Fibroblast of the aortic adventitia (primary cell): ENCODE results near the gene SFXN4. TPM values are rescaled to one million over a fixed set of nuclear protein-coding genes. Genes with fewer than 3 reads are reported as not detected.

ENCODE experiments used
- DNase-seq: peaks from one replicate; pipeline ENCODE4 v3.0.0-alpha.2; 2010; ENCODE audit warnings: low read depth
- H3K4me3 ChIP-seq: 2 replicates; pipeline ENCODE4 v1.5.1; 2011; ENCODE audit warnings: low read depth, mild to moderate bottlenecking, control low read depth, low read length, moderate library complexity
- total RNA-seq: library from RNA; depleted of rRNA; stranded (reverse); fragments of >200 nt; gene quantifications from 2 replicates; pipeline ENCODE4 v1.2.3, GENCODE V29; 2012; ENCODE audit warnings: low replicate concordance
- TF ChIP-seq, protein P1 (sequence below): IDR thresholded peaks from 2 replicates; pipeline ENCODE4 v1.5.1; 2011; ENCODE audit warnings: mild to moderate bottlenecking, low read length, control low read depth, inconsistent platforms; ENCODE audit not compliant: insufficient read depth

SFXN4 gene
- total RNA-seq, 1 donor, result 25.6 TPM

DNA sequence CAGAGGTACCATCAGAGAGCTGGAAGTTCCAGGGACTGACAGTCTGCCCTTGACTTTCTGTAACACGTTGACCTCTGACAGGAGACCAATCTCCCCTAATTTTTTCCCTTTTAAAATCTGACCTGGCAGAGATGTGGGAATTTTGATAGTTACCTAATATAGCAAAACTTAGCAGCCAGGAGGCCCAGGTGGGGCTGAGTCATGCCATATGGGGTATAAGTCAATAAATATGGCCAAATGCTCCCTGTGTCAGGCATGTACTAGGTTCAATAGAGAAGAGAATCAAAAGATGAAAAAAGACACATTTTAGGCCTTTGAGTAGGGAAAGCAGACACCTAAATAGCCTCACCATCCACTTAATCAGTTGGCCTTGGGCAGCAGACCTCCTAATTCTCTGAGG lies 35.7 kb upstream of the SFXN4 start:
- TF ChIP-seq, protein P1, sequence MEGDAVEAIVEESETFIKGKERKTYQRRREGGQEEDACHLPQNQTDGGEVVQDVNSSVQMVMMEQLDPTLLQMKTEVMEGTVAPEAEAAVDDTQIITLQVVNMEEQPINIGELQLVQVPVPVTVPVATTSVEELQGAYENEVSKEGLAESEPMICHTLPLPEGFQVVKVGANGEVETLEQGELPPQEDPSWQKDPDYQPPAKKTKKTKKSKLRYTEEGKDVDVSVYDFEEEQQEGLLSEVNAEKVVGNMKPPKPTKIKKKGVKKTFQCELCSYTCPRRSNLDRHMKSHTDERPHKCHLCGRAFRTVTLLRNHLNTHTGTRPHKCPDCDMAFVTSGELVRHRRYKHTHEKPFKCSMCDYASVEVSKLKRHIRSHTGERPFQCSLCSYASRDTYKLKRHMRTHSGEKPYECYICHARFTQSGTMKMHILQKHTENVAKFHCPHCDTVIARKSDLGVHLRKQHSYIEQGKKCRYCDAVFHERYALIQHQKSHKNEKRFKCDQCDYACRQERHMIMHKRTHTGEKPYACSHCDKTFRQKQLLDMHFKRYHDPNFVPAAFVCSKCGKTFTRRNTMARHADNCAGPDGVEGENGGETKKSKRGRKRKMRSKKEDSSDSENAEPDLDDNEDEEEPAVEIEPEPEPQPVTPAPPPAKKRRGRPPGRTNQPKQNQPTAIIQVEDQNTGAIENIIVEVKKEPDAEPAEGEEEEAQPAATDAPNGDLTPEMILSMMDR, result no peak
- H3K4me3 ChIP-seq, result no peak overlapping the region
- DNase-seq, result no peak

DNA sequence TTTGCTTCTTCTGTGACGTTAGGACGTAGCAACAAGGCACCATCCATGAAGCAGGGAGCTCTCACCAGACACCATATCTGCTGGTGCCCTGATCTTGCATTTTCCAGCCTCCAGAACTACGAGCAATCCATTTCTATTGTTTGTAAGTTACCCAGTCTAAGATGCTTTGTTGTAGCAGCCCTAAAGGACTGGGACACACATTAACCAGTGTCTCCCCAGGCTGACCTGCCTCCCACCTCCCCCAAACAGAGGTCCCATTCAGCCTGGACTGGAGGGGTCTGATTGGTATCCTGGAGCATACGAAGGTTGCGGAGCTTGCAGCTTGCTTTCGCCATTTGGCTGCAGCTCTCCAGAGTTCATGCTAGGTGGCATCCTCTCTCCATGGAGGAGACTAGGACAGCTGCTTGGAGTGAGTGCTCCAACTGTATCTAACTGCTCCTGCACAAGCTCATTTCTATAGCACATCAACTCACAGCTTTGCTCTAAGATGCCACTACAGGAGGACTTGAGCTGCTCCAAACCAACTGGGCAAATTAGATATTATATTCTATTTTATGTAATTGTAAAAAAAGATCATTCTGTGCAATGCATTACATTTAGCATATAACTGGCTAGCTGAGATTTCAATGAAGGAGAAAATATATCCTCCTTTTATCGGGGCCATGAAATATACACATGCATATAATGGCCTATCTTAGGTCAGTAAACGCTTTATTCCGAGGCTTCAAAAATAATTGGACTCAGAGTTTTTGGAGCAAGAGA lies 33.9 kb upstream of the SFXN4 start:
- DNase-seq, result peak; percentile 90

DNA sequence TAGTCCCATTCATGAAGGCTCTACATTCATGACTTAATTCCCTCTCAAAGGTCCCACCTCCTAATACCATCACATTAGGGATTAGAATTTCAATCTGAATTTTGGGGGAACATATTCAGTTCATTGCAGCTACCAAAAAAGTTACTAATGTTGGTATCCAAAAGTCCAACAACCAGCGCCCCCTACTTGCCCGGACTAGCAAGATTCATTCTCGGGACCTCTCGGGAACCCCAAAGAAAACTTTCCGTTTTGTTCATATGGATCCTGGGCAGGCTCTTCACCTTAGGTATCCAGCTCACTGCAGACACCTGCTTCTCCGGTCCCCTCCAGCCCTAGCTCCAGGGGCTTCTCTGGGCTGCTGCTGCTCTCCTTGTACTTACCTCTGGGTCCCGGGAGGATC lies 32.9 kb upstream of the SFXN4 start:
- no peak for DNase-seq
- no peak overlapping the region for H3K4me3 ChIP-seq
- TF ChIP-seq, protein P1, result peak; percentile 55

More for the DNA sequence above, 33.9 kb upstream of the SFXN4 start:
- TF ChIP-seq, protein P1, result peak; percentile 89
- H3K4me3 ChIP-seq, result no peak overlapping the region

DNA sequence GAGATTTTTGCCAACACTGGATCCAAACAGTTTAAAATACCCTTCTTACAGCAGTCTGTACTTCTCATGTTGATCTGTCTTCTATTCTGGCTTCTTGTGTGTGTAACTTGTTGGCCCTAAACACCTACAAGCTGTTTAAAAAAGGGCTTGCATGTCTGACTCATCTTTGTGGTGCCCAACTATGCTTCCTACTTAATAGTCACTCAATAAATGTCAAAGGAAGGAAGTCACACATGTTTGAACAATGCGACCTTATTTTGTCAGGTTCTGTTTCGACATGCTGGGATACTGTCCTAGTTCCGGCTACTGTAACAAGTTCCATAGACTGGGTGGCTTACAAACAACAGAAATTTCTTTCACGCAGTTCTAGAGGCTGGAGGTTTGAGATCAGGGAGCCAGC lies 32.4 kb upstream of the SFXN4 start:
- no peak overlapping the region for H3K4me3 ChIP-seq
- TF ChIP-seq, protein P1, result no peak
- peak; percentile 60 for DNase-seq

DNA sequence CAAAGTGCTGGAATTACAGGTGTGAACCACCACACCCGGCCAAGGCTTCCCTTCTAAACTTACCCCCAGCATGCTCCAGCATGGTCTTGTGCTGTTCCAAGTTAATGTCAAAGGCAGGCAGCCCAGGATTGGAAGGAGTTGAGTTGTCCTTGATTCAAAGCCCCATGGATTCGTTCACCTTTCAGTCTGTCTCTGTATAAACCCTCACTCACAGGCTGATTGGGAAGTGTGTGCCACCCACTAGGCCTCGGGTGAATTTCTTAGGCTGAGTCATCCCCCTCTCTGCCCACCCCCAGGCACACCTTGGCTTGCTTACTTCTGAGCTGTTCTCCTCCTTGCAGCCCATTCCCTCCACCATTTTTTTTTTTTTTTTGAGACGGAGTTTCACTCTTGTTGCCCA lies 26.4 kb upstream of the SFXN4 start:
- H3K4me3 ChIP-seq, result no peak overlapping the region
- TF ChIP-seq, protein P1, result no peak
- DNase-seq, result no peak

DNA sequence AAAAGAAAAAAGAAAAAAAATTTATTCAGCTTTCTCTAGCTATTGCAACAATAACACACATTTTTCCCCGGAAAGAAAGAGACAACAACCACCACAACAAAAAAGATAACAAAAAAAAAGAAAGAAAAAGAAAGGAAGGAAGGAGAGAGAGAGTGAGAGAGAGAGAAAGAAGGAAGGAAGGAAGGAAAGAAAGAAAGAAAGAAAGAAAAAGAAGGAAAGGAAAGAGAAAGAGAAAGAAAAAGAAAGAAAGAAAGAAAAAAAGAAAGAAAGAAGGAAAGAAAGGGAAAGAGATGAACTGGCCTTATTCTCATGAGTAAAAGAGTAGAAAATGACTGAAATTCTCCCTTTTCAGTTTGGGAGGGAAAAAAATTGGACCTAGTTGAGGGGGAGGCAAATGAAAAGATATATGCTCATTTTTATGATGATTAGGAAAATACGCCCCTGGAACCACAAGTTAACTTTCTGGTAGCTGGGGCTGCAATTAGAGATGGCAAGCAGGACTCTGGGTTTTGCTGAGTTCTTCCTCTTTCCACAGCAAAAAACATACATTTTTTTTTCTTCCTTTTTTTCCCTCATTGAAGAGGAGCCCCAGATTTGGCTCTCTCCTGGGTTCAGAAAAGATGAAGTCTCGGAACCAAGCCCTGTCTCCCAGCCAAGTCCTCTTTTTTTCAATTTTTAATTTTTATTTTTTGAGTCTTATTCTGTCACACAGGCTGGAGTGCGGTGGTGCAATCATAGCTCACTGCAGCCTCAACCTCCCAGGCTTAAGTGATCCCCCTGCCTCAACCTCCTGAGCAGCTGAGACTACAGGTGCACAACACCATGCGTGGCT lies 25.7 kb upstream of the SFXN4 start:
- TF ChIP-seq, protein P1, result no peak
- no peak overlapping the region for H3K4me3 ChIP-seq
- no peak for DNase-seq
